ENCODE measurements around the gene ID4.

Gene ID4

GRCh38 chr6:19836799-19837510 is at the start of gene ID4:
Gene ID4 (plus strand): TSS chr6:19837370. CDS start chr6:19837755, 385 bp downstream.
- no peak for TF ChIP-seq CTCF (IDR thresholded peaks at IDR 0.05; ENCODE audit: control insufficient read depth, extremely low read depth, insufficient read depth)
- peak within 1 kb of the TSS; percentile 37 for H3K4me3 ChIP-seq (ENCODE audit: low read depth, low read length)
- DNase-seq (ENCODE audit: low read depth): no peak

DNA sequence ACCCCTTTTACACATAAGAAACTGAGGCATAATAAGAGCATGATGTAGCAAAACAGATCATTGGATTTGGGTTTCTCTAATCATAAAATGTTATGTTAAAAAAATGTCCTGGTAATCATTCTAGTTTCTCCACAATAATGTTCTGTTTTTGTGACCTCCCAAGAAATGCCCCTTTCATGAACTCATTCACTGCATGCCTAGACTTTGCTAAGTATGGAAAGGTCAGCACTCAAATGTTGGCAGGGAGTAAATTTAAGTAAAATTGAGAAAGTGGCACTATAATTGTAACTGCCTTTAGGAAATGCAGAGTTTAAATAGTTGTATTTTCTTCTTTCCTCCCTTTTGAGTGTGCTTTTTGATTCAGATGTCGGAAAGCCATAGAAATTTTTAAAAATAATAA is 48.5 kb upstream of the ID4 start:
- no peak for DNase-seq (ENCODE audit: low read depth)
- H3K4me3 ChIP-seq (ENCODE audit: low read depth, low read length): no peak overlapping the region
- no peak for TF ChIP-seq CTCF (IDR thresholded peaks at IDR 0.05; ENCODE audit: control insufficient read depth, extremely low read depth, insufficient read depth)

DNA sequence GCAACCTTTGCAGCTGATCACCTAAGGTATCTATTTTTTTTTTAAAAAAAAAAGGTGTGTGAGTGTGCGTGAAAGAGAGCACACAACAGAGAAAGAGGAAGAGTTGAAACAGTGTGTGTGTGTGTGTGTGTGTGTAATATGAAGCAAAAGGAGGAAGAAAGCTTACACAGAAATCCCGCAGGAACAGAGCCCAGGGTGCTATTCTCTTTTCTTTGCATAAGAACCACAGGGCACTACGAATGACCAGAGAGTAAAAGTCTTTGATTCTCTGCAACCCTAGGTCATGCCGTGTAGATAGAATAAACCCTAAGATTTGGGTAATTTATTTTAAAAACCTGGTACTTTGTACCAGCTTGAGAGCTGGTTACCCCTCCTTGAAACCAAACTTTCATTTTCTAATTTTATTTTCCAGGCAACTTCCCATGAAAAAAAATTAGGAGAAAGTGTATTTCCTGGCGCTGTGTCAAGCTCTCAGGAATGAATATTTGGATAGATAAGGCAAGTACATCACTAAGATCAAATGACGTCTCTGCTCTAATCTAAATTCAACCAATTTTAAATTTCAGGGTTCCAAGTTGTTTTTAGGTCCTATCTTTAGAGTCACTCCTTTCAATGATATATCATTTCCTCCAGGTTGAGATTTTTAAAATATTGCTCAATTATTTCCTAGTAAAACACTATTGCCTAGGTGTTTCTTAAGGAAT is 47.9 kb upstream of the ID4 start:
- DNase-seq (ENCODE audit: low read depth): no peak
- H3K4me3 ChIP-seq (ENCODE audit: low read depth, low read length): no peak overlapping the region
- TF ChIP-seq CTCF (IDR thresholded peaks at IDR 0.05; ENCODE audit: control insufficient read depth, extremely low read depth, insufficient read depth): no peak

- H3K4me3 ChIP-seq (ENCODE audit: low read depth, low read length): no peak overlapping the region
- TF ChIP-seq CTCF (IDR thresholded peaks at IDR 0.05; ENCODE audit: control insufficient read depth, extremely low read depth, insufficient read depth): no peak
- no peak for DNase-seq (ENCODE audit: low read depth)
Measured at GRCh38 chr6:19791267-19791666, 45.9 kb upstream of the ID4 start.

- DNase-seq (ENCODE audit: low read depth): no peak
- no peak overlapping the region for H3K4me3 ChIP-seq (ENCODE audit: low read depth, low read length)
- no peak for TF ChIP-seq CTCF (IDR thresholded peaks at IDR 0.05; ENCODE audit: control insufficient read depth, extremely low read depth, insufficient read depth)
Measured at GRCh38 chr6:19795211-19795610, 42.0 kb upstream of the ID4 start.

DNA sequence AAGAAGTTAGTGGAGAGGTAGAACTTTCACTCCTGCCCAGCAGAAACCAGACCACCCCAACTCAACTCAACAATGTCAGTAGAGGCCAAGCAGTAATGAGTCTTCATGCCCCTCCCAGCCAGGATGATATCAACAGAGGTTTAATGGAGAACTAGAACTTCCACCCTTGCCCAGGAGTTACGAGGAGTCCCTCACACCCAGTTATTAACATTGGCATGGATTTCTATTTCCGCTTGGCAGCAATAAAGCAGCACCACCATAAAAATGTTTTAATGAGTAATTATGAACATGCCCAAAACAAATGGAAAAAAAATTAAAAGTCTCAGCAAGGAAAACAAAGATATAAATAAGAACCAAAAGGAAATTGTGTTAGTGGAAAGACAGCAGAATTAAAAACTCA is 40.7 kb upstream of the ID4 start:
- no peak for TF ChIP-seq CTCF (IDR thresholded peaks at IDR 0.05; ENCODE audit: control insufficient read depth, extremely low read depth, insufficient read depth)
- H3K4me3 ChIP-seq (ENCODE audit: low read depth, low read length): no peak overlapping the region
- DNase-seq (ENCODE audit: low read depth): peak; percentile 67
